Prostate gland (tissue), 2 donors: ENCODE results near the gene PKLR. TPM values are rescaled to one million over a fixed set of nuclear protein-coding genes. Genes with fewer than 3 reads are reported as not detected.

Source experiments
- DNase-seq: peaks from one replicate; pipeline ENCODE4 v3.0.0-alpha.2; 2019; ENCODE audit warnings: low spot score
- H3K27ac ChIP-seq, 2 donors: fragments of 200-600 bp; sonication (generic); 2 replicates each; pipeline ENCODE4 v1.5.1; 2017 to 2019
- H3K27me3 ChIP-seq: fragments of 200-600 bp; sonication (generic); replicated peaks from 2 replicates; pipeline ENCODE4 v1.5.1; 2019; ENCODE audit not compliant: insufficient read depth
- H3K36me3 ChIP-seq, 2 donors: fragments of 200-600 bp; sonication (generic); 1 replicate in 1 of 2; 2 replicates in 1 of 2; pipeline versions ENCODE4 v1.5.1 to v1.8.1; 2017 to 2019
- H3K4me1 ChIP-seq: fragments of 200-600 bp; sonication (generic); replicated peaks from 2 replicates; pipeline ENCODE4 v1.5.1; 2019
- H3K4me3 ChIP-seq, 2 donors: fragments of 200-600 bp; sonication (generic); 2 replicates each; pipeline ENCODE4 v1.5.1; 2017 to 2019
- H3K9me3 ChIP-seq: fragments of 200-600 bp; sonication (generic); 2 replicates; pipeline ENCODE4 v1.5.1; 2017
- POLR2A ChIP-seq: fragments of 450-650 bp; IDR thresholded peaks from one replicate; pipeline ENCODE4 v1.6.1; 2016; ENCODE audit warnings: antibody characterized with exemption, mild to moderate bottlenecking
- POLR2AphosphoS5 ChIP-seq: sonication (generic); formaldehyde crosslinking; IDR thresholded peaks from one replicate; pipeline ENCODE4 v1.6.1; 2017; ENCODE audit warnings: antibody characterized with exemption
- WGBS: methylation state at CpG from one replicate; pipeline ENCODE4 v1.1.5; 2018; 5-methylcytosine and 5-hydroxymethylcytosine counted together
- intact Hi-C: fragments of 100-400 bp; cut with DNase I; formaldehyde crosslinking; loops from one replicate; pipeline ENCODE4 v1.14.2; 2022
- total RNA-seq, 2 donors: library from RNA; depleted of rRNA; stranded (reverse); fragments of >200 nt; gene quantifications; one replicate each; pipeline ENCODE4 v1.1.0, GENCODE V29; 2016
- TF ChIP-seq, protein P1 (sequence below), 4 experiments: fragments of 200-600 bp in 2 of 4; fragments of 450-650 bp in 2 of 4; sonication (generic) in 2 of 4; IDR thresholded peaks; 1 replicate in 3 of 4; 2 replicates in 1 of 4; pipeline ENCODE4 v1.5.1; 2016 to 2019; ENCODE audit warnings: antibody characterized with exemption in 4 of 4, mild to moderate bottlenecking in 2 of 4, moderate library complexity in 2 of 4

Gene PKLR
- total RNA-seq, 2 donors from 2014 or later: not detected

DNA sequence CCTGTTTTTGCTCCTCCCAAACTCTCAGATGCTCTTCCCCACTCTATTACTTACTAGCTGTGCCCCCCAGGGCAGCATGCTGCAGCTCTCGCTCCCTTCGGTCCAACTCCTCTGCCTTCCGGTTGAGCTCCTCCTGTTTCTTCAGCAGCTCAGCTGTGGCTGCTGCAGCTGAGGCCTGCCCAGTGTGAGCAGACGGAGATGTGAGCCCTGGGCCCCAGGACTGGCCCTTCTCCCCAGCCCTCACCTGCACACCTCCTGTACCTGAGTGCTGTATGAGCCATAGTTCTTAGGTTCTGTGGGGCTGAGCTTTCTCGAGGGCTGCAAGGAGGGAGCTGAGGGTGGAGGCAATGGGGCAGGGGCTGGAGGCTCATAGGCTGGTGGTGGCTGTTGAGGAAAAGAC lies 41.0 kb downstream of the PKLR start:
- H3K27me3 ChIP-seq: no peaks in the 10 kb centered on the region
- H3K27ac ChIP-seq: no peak overlapping the region
- H3K4me3 ChIP-seq: no peak overlapping the region
- intact Hi-C loops: no loop called here
- H3K36me3 ChIP-seq: peaks cover 0 to 13% of the 10 kb centered on the region in 2 donors
- no peaks in the 10 kb centered on the region for H3K9me3 ChIP-seq
- no peak for DNase-seq
- peaks cover 4% of the 10 kb centered on the region for H3K4me1 ChIP-seq
- TF ChIP-seq POLR2AphosphoS5 (no peak), POLR2A (no peak)
- TF ChIP-seq, protein P1, sequence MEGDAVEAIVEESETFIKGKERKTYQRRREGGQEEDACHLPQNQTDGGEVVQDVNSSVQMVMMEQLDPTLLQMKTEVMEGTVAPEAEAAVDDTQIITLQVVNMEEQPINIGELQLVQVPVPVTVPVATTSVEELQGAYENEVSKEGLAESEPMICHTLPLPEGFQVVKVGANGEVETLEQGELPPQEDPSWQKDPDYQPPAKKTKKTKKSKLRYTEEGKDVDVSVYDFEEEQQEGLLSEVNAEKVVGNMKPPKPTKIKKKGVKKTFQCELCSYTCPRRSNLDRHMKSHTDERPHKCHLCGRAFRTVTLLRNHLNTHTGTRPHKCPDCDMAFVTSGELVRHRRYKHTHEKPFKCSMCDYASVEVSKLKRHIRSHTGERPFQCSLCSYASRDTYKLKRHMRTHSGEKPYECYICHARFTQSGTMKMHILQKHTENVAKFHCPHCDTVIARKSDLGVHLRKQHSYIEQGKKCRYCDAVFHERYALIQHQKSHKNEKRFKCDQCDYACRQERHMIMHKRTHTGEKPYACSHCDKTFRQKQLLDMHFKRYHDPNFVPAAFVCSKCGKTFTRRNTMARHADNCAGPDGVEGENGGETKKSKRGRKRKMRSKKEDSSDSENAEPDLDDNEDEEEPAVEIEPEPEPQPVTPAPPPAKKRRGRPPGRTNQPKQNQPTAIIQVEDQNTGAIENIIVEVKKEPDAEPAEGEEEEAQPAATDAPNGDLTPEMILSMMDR (IDR thresholded peaks at IDR 0.05): no peak
- 86% methylated on average over 5 of the region's 5 CpGs for WGBS

DNA sequence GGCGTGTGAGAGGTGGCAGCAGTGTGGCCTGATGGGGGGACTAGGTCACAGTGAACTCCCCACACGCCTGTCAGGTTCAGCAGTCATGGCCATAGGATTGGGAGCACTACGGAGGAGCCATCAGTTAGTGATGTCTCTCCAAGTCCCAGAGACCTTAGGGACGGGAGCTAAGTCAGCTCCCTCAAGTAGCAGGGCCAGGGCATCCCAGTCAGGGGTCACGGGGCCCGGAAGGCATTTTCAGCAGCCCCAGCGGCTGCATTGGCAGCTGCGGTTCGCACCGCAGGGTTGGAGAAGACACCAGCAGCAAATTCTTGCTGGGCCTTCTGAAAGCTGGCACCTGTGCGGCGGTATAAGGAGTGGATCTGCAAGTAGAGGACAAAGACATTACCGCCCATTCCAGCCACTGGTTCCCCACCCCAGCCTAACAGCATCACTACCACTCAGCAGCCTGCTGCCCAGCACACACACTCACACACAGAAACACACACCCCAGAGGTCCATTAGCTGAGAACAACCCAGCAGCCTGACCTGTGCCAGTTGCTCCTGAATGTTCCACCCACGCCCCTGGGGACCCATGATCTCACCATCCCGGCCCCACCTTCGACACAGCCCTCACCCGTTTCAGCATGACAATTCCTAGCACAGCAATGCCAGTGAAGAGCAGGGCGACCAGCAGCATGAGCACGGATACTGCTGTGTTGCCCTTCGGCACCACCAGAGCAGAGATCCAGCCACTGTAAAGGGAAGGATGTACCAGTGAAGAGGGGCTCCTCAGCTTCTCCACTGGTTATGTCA lies 45.0 kb downstream of the PKLR start:
- H3K9me3 ChIP-seq: no peaks in the 10 kb centered on the region
- H3K4me1 ChIP-seq: peaks cover 12% of the 10 kb centered on the region
- WGBS: 78% methylated on average over 20 of the region's 20 CpGs
- H3K27me3 ChIP-seq: no peaks in the 10 kb centered on the region
- no peak for DNase-seq
- no peaks in the 10 kb centered on the region for H3K36me3 ChIP-seq
- peak overlapping the region; percentile 94 to 97 for H3K27ac ChIP-seq
- TF ChIP-seq POLR2A (no peak), POLR2AphosphoS5 (no peak)
- TF ChIP-seq, protein P1 (IDR thresholded peaks at IDR 0.05): no peak
- H3K4me3 ChIP-seq: peak overlapping the region; percentile 92 to 94
- intact Hi-C loops: loop anchor here (5.0 kb wide), 1 partner anchor 66 kb away; the partner anchor contains the start of gene RUSC1

DNA sequence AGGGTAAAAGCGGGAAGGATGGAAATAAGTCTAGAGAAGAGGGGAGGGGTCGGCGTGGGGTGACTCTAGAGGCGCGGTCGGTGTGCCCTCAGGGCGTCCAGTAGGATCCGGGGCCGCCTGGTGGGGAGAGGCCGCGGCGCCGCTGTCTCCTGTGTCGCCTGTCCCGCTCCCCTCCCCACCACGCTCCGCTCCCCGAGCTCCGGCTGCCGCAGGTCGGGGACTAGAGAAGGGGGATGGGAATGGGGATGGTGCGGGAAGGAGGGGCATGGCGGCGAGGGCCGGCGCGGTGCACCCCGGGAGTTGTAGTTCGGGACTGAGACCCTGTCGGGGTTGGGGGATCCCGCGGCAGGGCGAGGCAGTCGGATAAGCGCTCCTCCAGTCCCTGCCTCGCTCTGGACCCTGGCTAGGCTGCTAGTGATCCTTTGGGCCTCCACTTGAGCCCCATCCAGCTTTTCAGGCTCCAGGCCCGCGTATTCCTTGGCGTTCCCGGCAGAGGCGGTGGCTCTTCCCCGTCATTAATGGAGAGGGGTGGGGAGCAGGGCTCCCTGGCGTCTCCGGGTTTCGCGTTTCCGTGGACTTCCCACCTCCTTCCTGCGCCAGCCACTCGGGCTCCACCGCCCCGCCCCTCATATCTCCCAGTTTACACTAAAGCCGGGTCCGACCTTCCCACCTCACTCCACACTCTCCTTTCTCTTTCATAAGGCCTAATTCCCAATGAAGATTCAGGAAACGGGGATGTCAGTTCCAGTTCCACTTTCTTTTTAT lies 45.8 kb downstream of the PKLR start, which contains the start of gene ENTREP3:
ENTREP3 (minus strand) TSS at position 241 of the 765 bp plus-strand sequence. CDS start 606 bp downstream, outside the sequence.
- DNase-seq: peak; percentile 89

DNA sequence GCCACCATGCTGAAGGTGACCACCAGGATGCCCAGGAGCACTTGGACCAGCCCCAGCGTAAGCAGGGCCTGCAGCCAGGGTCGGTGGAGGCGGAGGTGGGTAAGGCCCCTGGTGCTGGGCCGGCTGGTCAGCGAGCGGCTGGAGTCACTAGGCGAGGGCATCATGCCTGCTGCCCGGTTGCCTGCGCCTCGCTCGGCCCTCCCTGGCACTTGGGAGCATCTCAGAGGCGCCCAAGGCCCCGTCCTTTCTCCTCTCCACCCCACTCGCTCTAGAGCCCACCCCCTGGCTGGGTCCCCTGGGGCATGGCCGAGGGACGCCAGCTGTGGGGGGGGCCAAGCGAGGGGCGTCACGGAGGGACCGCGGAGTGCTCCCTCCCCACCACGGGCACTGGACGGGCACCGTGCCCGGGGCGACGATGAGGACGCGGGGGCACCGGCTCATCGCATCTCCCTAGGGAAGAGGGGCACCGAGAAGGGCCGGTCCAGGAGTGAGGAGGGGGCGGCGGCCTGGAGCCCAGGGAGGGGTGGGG lies 46.5 kb downstream of the PKLR start:
- 1% methylated on average over 33 of the region's 35 CpGs for WGBS
- DNase-seq: no peak
- Histone ChIP-seq H3K4me3 (peak overlapping the region; percentile 92 to 94), H3K4me1 (peaks cover 12% of the 10 kb centered on the region), H3K27ac (peak overlapping the region; percentile 94 to 97), H3K27me3 (no peaks in the 10 kb centered on the region), H3K36me3 (no peaks in the 10 kb centered on the region), H3K9me3 (no peaks in the 10 kb centered on the region)
- no peak for TF ChIP-seq POLR2A
- TF ChIP-seq, protein P1 (IDR thresholded peaks at IDR 0.05): peak in 1 of 4 experiments; percentile 6
- TF ChIP-seq POLR2AphosphoS5: no peak
- intact Hi-C loops: loop anchor here (5.0 kb wide), 2 partner anchors 53 to 68 kb away; partner anchors contain the start of genes FDPS and RUSC1

More for the DNA sequence above, 45.8 kb downstream of the PKLR start, which contains the start of gene ENTREP3:
- Histone ChIP-seq H3K36me3 (no peaks in the 10 kb centered on the region), H3K9me3 (no peaks in the 10 kb centered on the region), H3K27me3 (no peaks in the 10 kb centered on the region), H3K4me3 (peak within 1 kb of the TSS; percentile 92 to 94), H3K4me1 (peaks cover 12% of the 10 kb centered on the region), H3K27ac (peak within 1 kb of the TSS; percentile 94 to 97)
- WGBS: under 1% methylated on average over 51 of the region's 54 CpGs
- intact Hi-C loops: loop anchor here (5.0 kb wide), 1 partner anchor 67 kb away; the partner anchor contains the start of gene RUSC1
- TF ChIP-seq, protein P1 (IDR thresholded peaks at IDR 0.05): peak in 1 of 4 experiments; percentile 40
- TF ChIP-seq POLR2AphosphoS5: peak; percentile 91
- peak; percentile 68 for TF ChIP-seq POLR2A
